Heart left ventricle (tissue), 16 donors: ENCODE results near the gene DAP. TPM values are rescaled to one million over a fixed set of nuclear protein-coding genes. Genes with fewer than 3 reads are reported as not detected.

Source experiments
- ATAC-seq, 4 donors: fragments of 200-7000 bp; cut with Tn5 transposase; one replicate each; pipeline ENCODE4 v1.9.1; 2020 to 2022; ENCODE audit warnings: moderate library complexity in 4 of 4, mild to moderate bottlenecking in 3 of 4, moderate number of reproducible peaks in 1 of 4
- DNase-seq, 5 donors: peaks; one replicate each; pipeline ENCODE4 v3.0.0-alpha.2; 2020
- H3K27ac ChIP-seq, 12 donors: fragments of 200-600 bp; sonication (generic) in 4 of 12; one replicate each; pipeline versions ENCODE4 v1.5.0 to v1.8.0; 2016 to 2022; ENCODE audit warnings: mild to moderate bottlenecking in 2 of 12
- H3K27me3 ChIP-seq, 9 donors: fragments of 200-600 bp; sonication (generic) in 2 of 9; one replicate each; pipeline versions ENCODE4 v1.5.1 to v1.8.0; 2016 to 2022; ENCODE audit warnings: mild to moderate bottlenecking in 3 of 9
- H3K36me3 ChIP-seq, 9 donors: fragments of 200-600 bp; sonication (generic) in 2 of 9; one replicate each; pipeline versions ENCODE4 v1.5.0 to v1.8.0; 2018 to 2022; ENCODE audit warnings: mild to moderate bottlenecking in 2 of 9
- H3K4me1 ChIP-seq, 12 donors: fragments of 200-600 bp; sonication (generic) in 4 of 12; one replicate each; pipeline versions ENCODE4 v1.5.0 to v1.8.0; 2016 to 2022; ENCODE audit warnings: mild to moderate bottlenecking in 3 of 12
- H3K4me3 ChIP-seq, 12 donors: fragments of 200-600 bp; sonication (generic) in 4 of 12; one replicate each; pipeline versions ENCODE4 v1.5.0 to v1.8.0; 2017 to 2022; ENCODE audit warnings: mild to moderate bottlenecking in 9 of 12, moderate library complexity in 4 of 12
- H3K9me3 ChIP-seq, 12 donors: fragments of 200-600 bp; sonication (generic) in 4 of 12; one replicate each; pipeline versions ENCODE4 v1.5.0 to v1.8.0; 2016 to 2022; ENCODE audit warnings: mild to moderate bottlenecking in 1 of 12
- POLR2A ChIP-seq, 2 donors: fragments of 450-650 bp; IDR thresholded peaks; one replicate each; pipeline ENCODE4 v1.6.1; 2017; ENCODE audit warnings: antibody characterized with exemption in 2 of 2, mild to moderate bottlenecking in 2 of 2, moderate library complexity in 2 of 2
- WGBS, 4 donors: extraction: QIAGEN DNeasy Blood & Tissue Kit in 2 of 4; methylation state at CpG; one replicate each; pipeline versions ENCODE4 v1.1.5 to v1.1.7; 2013 to 2018; 5-methylcytosine and 5-hydroxymethylcytosine counted together
- intact Hi-C, 10 donors: fragments of 100-400 bp; cut with DNase I; formaldehyde crosslinking; loops; one replicate each; pipeline versions ENCODE4 v1.11.1 to v1.14.2; 2022
- polyA plus RNA-seq, 2 donors: library from polyadenylated mRNA; stranded (reverse); fragments of 200-250 nt; gene quantifications; one replicate each; pipeline ENCODE4 v1.2.3, GENCODE V29; 2013
- total RNA-seq, 9 donors: library from RNA; depleted of rRNA in 2 of 9; stranded (reverse); fragments of >200 nt in 2 of 9; fragmentation: NEBNext Ultra II Directional in 3 of 9; extraction: Animal tissue kit (Norgen Biotek cat#: 25700) in 3 of 9; gene quantifications; one replicate each; pipeline versions ENCODE4 v1.1.0 to v1.2.4, GENCODE V29; 2016 to 2023
- TF ChIP-seq, protein P1 (sequence below), 12 donors: fragments of 200-600 bp; sonication (generic) in 4 of 12; IDR thresholded peaks; one replicate each; pipeline versions ENCODE4 v1.5.0 to v1.8.0; 2018 to 2022; ENCODE audit warnings: antibody characterized with exemption in 12 of 12, mild to moderate bottlenecking in 5 of 12
- donor health status: ischemic (EF 13 %, LVEDD 7.1; RV severe dilation, severe dysfunction).
- donor health status: healthy with polysubstance abuse.
- donor health status: DM: no; HTN: yes; CAD: no.
- donor health status: DM: no; HTN: no; CAD: no.
- donor health status: ischemic (EF 25% LVEDD 6.9; RV normal size, moderate dysfunction).
- donor health status: ischemic (EF 25% LVEDD 5.7; RV mildly dilated, moderate dysfunction).
- donor health status: healthy.
- donor health status: DM: yes; HTN: yes; CAD: no.
- donor health status: ischemic (EF 35%, LVEDD 5.7; RV mildly dilated, moderate dysfunction).
- donor health status: nonischemic (EF 11% LVEDD 7.7; RV severe dilation, severe dysfunction).
- donor health status: DM: yes; HTN: yes; CAD: no.
- donor health status: PGD.
- donor health status: ischemic (EF 29% LVEDD 5.4; RV normal size, mild dysfunction).
- donor health status: nonischemic (EF 23%, LVEDD 6.1; RV moderate dilation, normal function).

DAP gene
- total and polyA plus RNA-seq, 11 donors: 13.8 to 61.6 (median 28.5) TPM

DNA sequence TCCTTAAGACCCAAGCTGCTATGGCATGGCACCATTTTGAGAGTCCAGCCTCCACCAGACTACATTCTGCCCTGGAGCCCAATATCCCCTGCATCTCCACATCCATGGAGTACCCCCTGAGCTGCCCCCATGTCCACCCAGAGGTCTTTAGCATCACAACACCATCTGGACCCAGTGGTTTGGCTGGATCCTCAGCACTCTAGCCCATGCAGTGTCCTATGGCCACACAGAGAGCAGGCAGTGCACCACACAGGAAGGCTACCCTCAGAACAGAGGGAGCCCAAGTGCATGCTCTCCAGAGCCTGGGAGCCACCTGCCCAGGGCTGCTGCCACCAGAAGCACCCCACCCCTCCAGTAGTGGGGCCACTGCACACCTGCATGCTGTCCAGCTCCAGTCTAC lies 18.6 kb upstream of the DAP start:
- no peak for TF ChIP-seq POLR2A (IDR thresholded peaks at IDR 0.05)
- TF ChIP-seq, protein P1, sequence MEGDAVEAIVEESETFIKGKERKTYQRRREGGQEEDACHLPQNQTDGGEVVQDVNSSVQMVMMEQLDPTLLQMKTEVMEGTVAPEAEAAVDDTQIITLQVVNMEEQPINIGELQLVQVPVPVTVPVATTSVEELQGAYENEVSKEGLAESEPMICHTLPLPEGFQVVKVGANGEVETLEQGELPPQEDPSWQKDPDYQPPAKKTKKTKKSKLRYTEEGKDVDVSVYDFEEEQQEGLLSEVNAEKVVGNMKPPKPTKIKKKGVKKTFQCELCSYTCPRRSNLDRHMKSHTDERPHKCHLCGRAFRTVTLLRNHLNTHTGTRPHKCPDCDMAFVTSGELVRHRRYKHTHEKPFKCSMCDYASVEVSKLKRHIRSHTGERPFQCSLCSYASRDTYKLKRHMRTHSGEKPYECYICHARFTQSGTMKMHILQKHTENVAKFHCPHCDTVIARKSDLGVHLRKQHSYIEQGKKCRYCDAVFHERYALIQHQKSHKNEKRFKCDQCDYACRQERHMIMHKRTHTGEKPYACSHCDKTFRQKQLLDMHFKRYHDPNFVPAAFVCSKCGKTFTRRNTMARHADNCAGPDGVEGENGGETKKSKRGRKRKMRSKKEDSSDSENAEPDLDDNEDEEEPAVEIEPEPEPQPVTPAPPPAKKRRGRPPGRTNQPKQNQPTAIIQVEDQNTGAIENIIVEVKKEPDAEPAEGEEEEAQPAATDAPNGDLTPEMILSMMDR (IDR thresholded peaks at IDR 0.05): no peak
- H3K27ac ChIP-seq: no peak overlapping the region
- H3K9me3 ChIP-seq: no peaks in the 10 kb centered on the region
- DNase-seq (no peak), ATAC-seq (no peak)
- intact Hi-C loops: no loop called here
- H3K27me3 ChIP-seq: no peaks in the 10 kb centered on the region
- no peaks in the 10 kb centered on the region for H3K36me3 ChIP-seq
- H3K4me3 ChIP-seq: no peak overlapping the region
- no peaks in the 10 kb centered on the region for H3K4me1 ChIP-seq

DNA sequence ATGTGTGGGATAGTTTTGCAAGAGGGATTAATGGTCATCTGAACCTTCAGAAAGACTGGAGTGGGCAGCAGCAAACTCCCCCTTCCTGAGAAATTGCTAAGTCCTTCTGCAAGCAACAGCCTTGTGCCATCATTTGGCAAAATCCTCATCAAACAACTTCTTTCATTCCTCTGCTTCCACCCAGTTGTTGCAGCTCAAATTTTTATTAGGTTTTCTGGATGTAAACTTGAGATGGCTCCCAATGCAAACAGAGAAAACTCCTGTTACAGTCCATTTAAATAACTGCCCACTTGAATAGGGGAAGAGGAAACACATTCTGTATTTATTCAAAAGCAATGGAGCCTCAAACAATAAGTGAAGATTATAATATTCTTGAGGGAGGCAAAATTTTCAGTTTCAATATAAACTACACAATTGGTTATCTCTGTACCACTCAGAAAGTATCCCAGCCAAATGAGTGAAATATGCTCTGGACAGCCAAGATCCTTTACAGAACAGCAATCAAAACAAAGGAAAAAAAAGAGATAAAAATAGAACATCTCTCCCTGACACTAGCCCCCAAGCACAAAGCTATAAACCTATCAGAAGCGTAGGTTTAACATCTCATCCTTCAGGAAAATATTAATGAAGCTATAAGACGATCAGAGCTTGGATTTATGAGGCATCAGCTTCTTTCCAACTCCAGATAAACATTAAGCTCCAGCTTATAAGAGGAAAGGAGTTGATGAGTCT lies 17.3 kb upstream of the DAP start:
- no peaks in the 10 kb centered on the region for H3K27me3 ChIP-seq
- 41 to 50% (median 45%) methylated on average over 2 of the region's 2 CpGs for WGBS, 4 donors
- ATAC-seq (no peak), DNase-seq (no peak)
- no peaks in the 10 kb centered on the region for H3K9me3 ChIP-seq
- no peaks in the 10 kb centered on the region for H3K4me1 ChIP-seq
- no peak overlapping the region for H3K4me3 ChIP-seq
- intact Hi-C loops: no loop called here
- no peaks in the 10 kb centered on the region for H3K36me3 ChIP-seq
- H3K27ac ChIP-seq: no peak overlapping the region
- TF ChIP-seq POLR2A (IDR thresholded peaks at IDR 0.05): no peak
- TF ChIP-seq, protein P1 (IDR thresholded peaks at IDR 0.05): no peak

DNA sequence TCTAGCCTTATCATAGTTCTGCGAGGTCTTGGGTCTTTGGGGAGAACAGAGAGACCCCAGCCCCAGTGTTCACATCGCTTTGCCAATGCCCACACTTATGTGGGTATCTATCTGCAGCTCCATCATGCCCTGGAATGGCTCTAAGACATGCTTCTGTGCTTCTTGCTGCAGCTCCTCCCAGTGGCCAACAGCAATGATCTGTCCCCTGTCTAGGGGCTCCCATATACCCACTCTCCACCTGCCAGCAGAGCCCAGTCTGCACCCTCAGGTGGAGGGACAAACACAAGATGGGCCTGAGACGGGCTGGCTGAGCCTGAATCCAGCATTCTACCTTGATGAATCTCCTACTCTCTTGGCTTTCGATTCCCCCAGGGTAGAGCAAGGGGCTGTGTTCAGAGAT lies 14.6 kb upstream of the DAP start:
- DNase-seq (no peak), ATAC-seq (no peak)
- no peak overlapping the region for H3K27ac ChIP-seq

DNA sequence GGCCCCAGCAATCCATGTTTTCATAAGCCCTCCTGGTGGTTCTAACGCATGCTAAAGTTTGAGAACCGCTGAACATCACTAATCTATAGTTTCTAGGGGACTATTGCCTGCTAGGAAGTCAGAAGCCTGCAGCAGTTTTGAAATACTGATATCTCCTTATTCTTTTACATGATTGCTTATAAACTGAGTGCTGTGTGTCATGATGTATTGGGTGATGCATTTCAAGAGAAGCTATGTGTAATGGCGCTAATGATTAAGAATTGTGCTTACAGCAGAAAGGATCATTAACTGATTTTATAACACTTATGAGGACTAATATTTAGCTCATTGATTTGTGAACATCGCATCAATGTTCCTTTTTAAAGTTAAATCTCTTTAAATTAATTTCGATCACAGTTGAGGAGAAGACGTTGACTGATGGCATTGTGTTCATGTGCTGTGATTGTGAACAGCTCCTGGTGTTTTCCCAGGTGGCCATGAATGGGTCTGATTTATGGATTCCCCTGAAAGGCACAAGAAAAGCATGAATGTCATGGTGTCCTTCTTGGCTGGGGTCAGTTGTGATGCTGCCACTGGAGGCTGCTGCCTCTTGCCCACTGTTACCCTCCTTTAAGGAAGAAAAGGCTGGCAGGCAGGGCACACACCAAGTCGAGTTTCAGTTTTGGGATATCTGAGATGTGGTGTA lies 12.0 kb upstream of the DAP start:
- WGBS, 4 donors: 85 to 89% (median 88%) methylated on average over 7 of the region's 7 CpGs
- no peaks in the 10 kb centered on the region for H3K27me3 ChIP-seq
- intact Hi-C loops: no loop called here
- ATAC-seq (no peak), DNase-seq (no peak)
- H3K4me3 ChIP-seq: no peak overlapping the region
- H3K27ac ChIP-seq: no peak overlapping the region
- H3K9me3 ChIP-seq: no peaks in the 10 kb centered on the region
- H3K4me1 ChIP-seq: peaks cover 0 to 4% (median 0%) of the 10 kb centered on the region in 12 donors
- TF ChIP-seq, protein P1 (IDR thresholded peaks at IDR 0.05): no peak
- no peak for TF ChIP-seq POLR2A (IDR thresholded peaks at IDR 0.05)
- no peaks in the 10 kb centered on the region for H3K36me3 ChIP-seq

More for the DNA sequence above, 14.6 kb upstream of the DAP start:
- TF ChIP-seq POLR2A (IDR thresholded peaks at IDR 0.05): no peak
- TF ChIP-seq, protein P1 (IDR thresholded peaks at IDR 0.05): no peak
- H3K36me3 ChIP-seq: no peaks in the 10 kb centered on the region
- H3K4me1 ChIP-seq: no peaks in the 10 kb centered on the region
- whole genome bisulfite sequencing, 4 donors: 63 to 87% (median 81%) methylated on average over 4 of the region's 4 CpGs
- H3K27me3 ChIP-seq: no peaks in the 10 kb centered on the region
- intact Hi-C loops: no loop called here
- H3K4me3 ChIP-seq: no peak overlapping the region
- H3K9me3 ChIP-seq: no peaks in the 10 kb centered on the region
